Astrocyte (in vitro differentiated cells and primary cell): ENCODE results near the gene RTKN.
"Not testable (repeated sequence)": the region's sequence is repeated elsewhere in the genome, so short reads cannot be mapped to it uniquely, and the experiment has no call there.

ENCODE experiments used
- EZH2 ChIP-seq: IDR thresholded peaks from 2 replicates; pipeline ENCODE4 v1.6.1; 2012; ENCODE audit warnings: mild to moderate bottlenecking, low read length, inconsistent platforms; ENCODE audit not compliant: insufficient read depth
- TF ChIP-seq, protein P1 (sequence below): IDR thresholded peaks from 2 replicates; pipeline ENCODE4 v1.5.1; 2011; ENCODE audit warnings: low read depth, mild to moderate bottlenecking, inconsistent platforms, low read length, moderate library complexity; ENCODE audit not compliant: insufficient read depth

DNA sequence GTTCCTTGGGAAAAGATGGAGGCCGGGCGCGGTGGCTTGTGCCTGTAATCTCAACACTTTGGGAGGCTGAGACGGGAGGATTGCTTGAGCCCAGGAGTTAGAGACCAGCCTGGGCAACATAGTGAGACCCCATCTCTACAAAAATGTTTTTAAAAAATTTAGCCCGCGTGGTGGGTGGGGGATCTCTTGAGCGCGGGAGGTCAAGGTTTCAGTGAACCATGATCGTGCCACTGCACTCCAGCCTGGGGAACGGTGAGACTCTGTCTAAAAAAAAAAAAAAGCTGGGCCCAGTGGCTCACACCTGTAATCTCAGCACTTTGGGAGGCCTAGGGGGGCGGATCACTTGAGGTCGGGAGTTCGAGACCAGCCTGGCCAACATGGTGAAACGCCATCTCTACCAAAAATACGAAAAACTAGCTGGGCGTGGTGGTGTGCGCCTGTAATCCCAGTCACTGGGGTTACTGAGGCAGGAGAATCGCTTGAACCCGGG is 42.0 kb upstream of the RTKN start:
- TF ChIP-seq, protein P1, sequence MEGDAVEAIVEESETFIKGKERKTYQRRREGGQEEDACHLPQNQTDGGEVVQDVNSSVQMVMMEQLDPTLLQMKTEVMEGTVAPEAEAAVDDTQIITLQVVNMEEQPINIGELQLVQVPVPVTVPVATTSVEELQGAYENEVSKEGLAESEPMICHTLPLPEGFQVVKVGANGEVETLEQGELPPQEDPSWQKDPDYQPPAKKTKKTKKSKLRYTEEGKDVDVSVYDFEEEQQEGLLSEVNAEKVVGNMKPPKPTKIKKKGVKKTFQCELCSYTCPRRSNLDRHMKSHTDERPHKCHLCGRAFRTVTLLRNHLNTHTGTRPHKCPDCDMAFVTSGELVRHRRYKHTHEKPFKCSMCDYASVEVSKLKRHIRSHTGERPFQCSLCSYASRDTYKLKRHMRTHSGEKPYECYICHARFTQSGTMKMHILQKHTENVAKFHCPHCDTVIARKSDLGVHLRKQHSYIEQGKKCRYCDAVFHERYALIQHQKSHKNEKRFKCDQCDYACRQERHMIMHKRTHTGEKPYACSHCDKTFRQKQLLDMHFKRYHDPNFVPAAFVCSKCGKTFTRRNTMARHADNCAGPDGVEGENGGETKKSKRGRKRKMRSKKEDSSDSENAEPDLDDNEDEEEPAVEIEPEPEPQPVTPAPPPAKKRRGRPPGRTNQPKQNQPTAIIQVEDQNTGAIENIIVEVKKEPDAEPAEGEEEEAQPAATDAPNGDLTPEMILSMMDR: not testable (repeated sequence)
- TF ChIP-seq EZH2: not testable (repeated sequence)
